Stimulated activated effector memory CD8-positive, alpha-beta T cell treated with anti-CD3 and anti-CD28 coated beads, Interleukin-12 subunit alpha, Interleukin-12 subunit beta, amount 100 ng/mL, for 72 hours (primary cell): ENCODE results near the gene APH1A.
"Not testable (repeated sequence)": the region's sequence is repeated elsewhere in the genome, so short reads cannot be mapped to it uniquely, and the experiment has no call there.

ENCODE experiments used
- ATAC-seq: fragments of 150-1000 bp; cut with Tn5 transposase; 2 replicates; pipeline ENCODE4 v1.10.0; 2021
- DNase-seq, 2 donors: peaks; one replicate each; pipeline ENCODE4 v3.0.0; 2021 to 2022; ENCODE audit warnings: low spot score in 2 of 2
- H3K27ac Mint-ChIP-seq: one replicate; pipeline ENCODE4 v1.8.0; 2022; ENCODE audit warnings: mild to moderate bottlenecking, mixed read lengths
- H3K36me3 Mint-ChIP-seq: one replicate; pipeline ENCODE4 v1.8.0; 2022; ENCODE audit warnings: mild to moderate bottlenecking, mixed read lengths
- H3K4me1 Mint-ChIP-seq: one replicate; pipeline ENCODE4 v1.8.0; 2022; ENCODE audit warnings: mixed read lengths
- H3K4me3 Mint-ChIP-seq: one replicate; pipeline ENCODE4 v1.8.0; 2022; ENCODE audit warnings: mild to moderate bottlenecking, mixed read lengths
- H3K9me3 Mint-ChIP-seq: one replicate; pipeline ENCODE4 v1.8.0; 2022; ENCODE audit warnings: mixed read lengths

Gene APH1A

DNA sequence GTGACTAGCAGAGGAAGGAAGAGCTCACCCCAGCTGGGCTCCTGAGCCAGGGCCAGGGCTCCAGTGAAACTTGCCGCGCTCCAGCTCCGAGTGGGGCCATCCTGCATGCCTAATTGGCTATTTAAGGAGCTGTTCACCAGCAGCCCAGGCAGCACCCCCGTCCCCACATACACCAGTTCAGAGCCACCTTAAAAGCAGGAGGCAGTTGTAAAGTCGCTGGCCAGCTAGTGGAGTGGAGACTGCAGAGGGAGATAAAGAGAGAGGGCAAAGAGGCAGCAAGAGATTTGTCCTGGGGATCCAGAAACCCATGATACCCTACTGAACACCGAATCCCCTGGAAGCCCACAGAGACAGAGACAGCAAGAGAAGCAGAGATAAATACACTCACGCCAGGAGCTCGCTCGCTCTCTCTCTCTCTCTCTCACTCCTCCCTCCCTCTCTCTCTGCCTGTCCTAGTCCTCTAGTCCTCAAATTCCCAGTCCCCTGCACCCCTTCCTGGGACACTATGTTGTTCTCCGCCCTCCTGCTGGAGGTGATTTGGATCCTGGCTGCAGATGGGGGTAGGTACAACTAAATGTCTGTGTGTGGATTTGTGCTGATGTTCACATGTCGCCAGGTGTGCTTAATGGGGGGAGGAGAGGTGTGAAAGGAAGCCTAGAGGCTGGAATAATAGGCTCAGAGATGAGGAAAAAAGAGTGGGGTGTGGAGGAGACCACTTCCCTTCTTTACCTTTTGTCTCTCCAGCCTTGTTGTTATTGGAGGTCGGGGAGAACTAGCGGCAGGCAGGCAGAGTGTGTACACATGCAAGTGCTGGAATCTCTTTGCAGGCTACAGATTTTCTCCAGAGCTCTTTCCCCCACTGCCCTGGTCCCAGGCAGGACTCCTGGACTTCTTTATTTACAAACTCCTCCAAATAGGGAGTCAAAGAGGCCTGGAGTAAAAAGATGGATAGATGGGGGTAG lies 10.9 kb downstream of the APH1A start, which contains the start of gene CA14:
Gene CA14 (plus strand): TSS at position 151 of the 962 bp plus-strand sequence. CDS start 355 bp downstream, at position 506.
- Mint-ChIP-seq H3K27ac (no peak within 1 kb of the TSS), H3K4me3 (no peak within 1 kb of the TSS), H3K9me3 (no peaks in the 10 kb centered on the region), H3K4me1 (peaks cover 14% of the 10 kb centered on the region), H3K36me3 (peaks cover 6% of the 10 kb centered on the region)
- DNase-seq (no peak), ATAC-seq (no peak)

GRCh38 chr1:150256554-150257341 lies 12.1 kb downstream of the APH1A start:
- Mint-ChIP-seq H3K36me3 (peaks cover 6% of the 10 kb centered on the region), H3K4me1 (peaks cover 14% of the 10 kb centered on the region), H3K27ac (no peak overlapping the region), H3K9me3 (no peaks in the 10 kb centered on the region), H3K4me3 (peak overlapping the region; percentile 55)
- ATAC-seq = no peak
- no peak for DNase-seq

- H3K27ac Mint-ChIP-seq = no peak overlapping the region
- H3K4me3 Mint-ChIP-seq = peak overlapping the region; percentile 55
- ATAC-seq = no peak
Observed at GRCh38 chr1:150256198-150256553, 12.6 kb downstream of the APH1A start.

DNA sequence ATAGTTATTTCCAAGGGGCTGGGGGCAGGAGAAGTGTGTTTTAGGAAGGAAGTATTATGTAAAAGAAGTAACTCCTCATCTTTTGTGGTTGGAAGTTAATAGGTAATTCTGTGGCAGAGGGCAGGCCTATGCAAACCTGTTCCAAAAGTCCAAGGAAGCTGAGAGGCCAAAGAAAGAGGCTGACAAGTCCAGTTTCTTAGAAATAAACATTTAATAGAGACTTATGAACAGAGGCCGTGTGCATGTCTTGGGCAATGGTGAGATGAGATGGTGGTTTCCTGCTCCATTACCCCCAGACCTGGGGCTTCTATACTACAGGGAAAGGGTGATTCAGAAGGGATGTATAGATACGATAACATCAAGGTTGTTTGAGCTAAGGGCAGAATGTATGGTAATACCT lies 18.9 kb downstream of the APH1A start:
- Mint-ChIP-seq H3K36me3 (no peaks in the 10 kb centered on the region), H3K4me1 (no peaks in the 10 kb centered on the region), H3K27ac (no peak overlapping the region), H3K9me3 (no peaks in the 10 kb centered on the region), H3K4me3 (no peak overlapping the region)
- DNase-seq (no peak), ATAC-seq (no peak)

More at GRCh38 chr1:150256198-150256553, 12.6 kb downstream of the APH1A start:
- Mint-ChIP-seq H3K9me3 (no peaks in the 10 kb centered on the region), H3K4me1 (peaks cover 14% of the 10 kb centered on the region), H3K36me3 (peaks cover 6% of the 10 kb centered on the region)
- no peak for DNase-seq

- H3K27ac Mint-ChIP-seq = no peak overlapping the region
- DNase-seq = no peak
- no peaks in the 10 kb centered on the region for H3K36me3 Mint-ChIP-seq
- no peaks in the 10 kb centered on the region for H3K4me1 Mint-ChIP-seq
- no peak overlapping the region for H3K4me3 Mint-ChIP-seq
- no peaks in the 10 kb centered on the region for H3K9me3 Mint-ChIP-seq
- no peak for ATAC-seq
Observed at GRCh38 chr1:150243003-150243402, 25.8 kb downstream of the APH1A start.

DNA sequence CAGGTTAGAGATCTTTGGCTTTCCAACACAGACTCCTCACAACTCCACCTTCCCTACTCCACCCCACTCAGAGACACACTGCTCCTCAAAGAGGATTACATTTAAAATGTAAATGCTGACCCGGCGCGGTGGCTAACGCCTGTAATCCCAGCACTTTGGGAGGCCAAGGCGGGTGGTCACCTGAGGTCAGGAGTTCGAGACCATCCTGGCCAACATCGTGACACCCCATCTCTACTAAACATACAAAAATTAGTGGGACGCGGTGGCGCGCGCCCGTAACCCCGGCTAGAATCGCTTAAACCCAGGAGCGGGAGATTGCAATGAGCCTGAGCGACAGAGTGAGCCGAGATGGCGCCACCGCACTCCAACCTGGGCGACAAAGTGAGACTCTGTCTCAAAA lies 31.1 kb downstream of the APH1A start:
- Mint-ChIP-seq H3K4me1 (peaks cover 18% of the 10 kb centered on the region), H3K27ac (no peak overlapping the region), H3K4me3 (no peak overlapping the region), H3K36me3 (no peaks in the 10 kb centered on the region), H3K9me3 (no peaks in the 10 kb centered on the region)
- ATAC-seq = no peak
- peak in 1 of 2 donors; percentile 47 for DNase-seq

GRCh38 chr1:150237176-150237575 lies 31.6 kb downstream of the APH1A start:
- DNase-seq = peak in 1 of 2 donors; percentile 44
- H3K4me1 Mint-ChIP-seq = peaks cover 20% of the 10 kb centered on the region
- H3K27ac Mint-ChIP-seq, ATAC-seq, H3K36me3 Mint-ChIP-seq, H3K9me3 Mint-ChIP-seq, H3K4me3 Mint-ChIP-seq: not testable (repeated sequence)

- ATAC-seq (no peak), DNase-seq (no peak)
- Mint-ChIP-seq H3K27ac (no peak overlapping the region), H3K36me3 (no peaks in the 10 kb centered on the region), H3K9me3 (no peaks in the 10 kb centered on the region), H3K4me3 (no peak overlapping the region), H3K4me1 (peaks cover 20% of the 10 kb centered on the region)
Observed at GRCh38 chr1:150236614-150237100, 32.2 kb downstream of the APH1A start.

- no peak within 1 kb of the TSS for H3K4me3 Mint-ChIP-seq
- peaks cover 20% of the 10 kb centered on the region for H3K4me1 Mint-ChIP-seq
- no peak within 1 kb of the TSS for H3K27ac Mint-ChIP-seq
- ATAC-seq = peak; percentile 93
- no peaks in the 10 kb centered on the region for H3K9me3 Mint-ChIP-seq
- H3K36me3 Mint-ChIP-seq = no peaks in the 10 kb centered on the region
- DNase-seq = peak; percentile 72 to 93
Observed at GRCh38 chr1:150235852-150236613, 32.8 kb downstream of the APH1A start, which contains the start of gene ANP32E. ANP32E (minus strand) TSS chr1:150236112; CDS start chr1:150235786, 326 bp downstream.

DNA sequence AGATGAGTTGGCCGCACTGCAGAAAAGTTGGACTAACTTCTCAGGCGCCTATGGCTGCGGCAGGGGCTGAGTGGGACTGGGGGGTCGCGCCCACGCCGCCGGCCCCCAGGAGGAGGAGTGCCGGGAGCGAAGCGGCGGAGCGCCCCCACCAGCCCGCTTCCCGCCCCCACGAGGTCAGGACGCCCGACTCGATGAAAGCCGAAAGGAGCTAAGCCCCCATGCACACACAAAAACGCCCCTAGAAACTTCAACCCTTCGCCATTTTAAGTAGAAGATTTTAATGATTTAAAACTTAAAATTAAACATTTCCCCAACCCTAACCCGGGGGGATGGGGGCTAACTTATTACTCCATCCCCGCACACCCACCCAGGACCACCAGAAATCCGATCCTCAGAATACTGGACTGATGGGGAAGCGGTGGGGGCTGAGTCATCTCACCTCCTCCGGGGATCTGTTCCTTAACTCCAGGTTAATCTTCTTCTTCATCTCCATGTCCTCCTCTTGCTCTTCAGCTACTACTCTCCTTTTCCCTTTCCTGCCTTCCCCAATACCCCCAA lies 33.4 kb downstream of the APH1A start:
- Mint-ChIP-seq H3K36me3 (no peaks in the 10 kb centered on the region), H3K4me3 (no peak overlapping the region), H3K9me3 (no peaks in the 10 kb centered on the region), H3K4me1 (peaks cover 20% of the 10 kb centered on the region), H3K27ac (no peak overlapping the region)
- ATAC-seq (no peak), DNase-seq (peak in 1 of 2 donors; percentile 76)

DNA sequence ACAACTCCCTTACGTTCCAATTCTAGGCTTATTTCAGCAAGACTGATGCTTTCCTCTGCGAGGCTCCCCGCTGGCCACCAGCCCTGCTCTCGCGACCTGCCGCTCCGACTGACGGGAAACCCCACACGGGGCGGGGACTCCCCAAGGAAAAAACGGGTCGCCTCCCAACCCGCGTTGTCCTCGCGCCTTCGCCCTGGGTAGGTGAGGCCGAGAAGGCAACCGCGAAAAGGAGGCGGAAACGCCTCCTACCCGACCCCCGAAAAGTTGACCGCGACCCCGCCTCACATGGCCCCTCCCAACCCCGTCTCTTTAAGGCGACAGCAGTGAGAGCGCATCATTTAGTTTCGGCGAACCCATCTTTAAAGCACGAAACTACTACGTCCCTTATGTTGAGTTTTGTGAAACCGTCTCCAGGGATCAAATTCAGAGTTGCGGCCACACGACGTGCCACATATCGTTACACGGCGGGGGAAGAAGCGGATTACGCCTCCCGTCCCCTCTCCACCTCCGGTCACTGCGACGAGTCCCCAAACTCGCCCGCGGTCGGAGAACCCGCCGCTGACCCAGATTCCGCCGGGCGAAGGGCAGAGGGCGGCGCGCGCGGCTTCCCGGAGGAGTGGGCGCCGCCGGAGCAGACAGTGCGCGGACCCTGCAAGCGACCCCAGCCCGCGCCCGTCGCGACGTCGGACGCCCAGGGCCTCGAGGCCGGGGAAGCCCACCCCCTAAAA lies 34.1 kb downstream of the APH1A start:
- H3K4me3 Mint-ChIP-seq = no peak overlapping the region
- H3K36me3 Mint-ChIP-seq = no peaks in the 10 kb centered on the region
- H3K9me3 Mint-ChIP-seq = no peaks in the 10 kb centered on the region
- no peak overlapping the region for H3K27ac Mint-ChIP-seq
- H3K4me1 Mint-ChIP-seq = peaks cover 20% of the 10 kb centered on the region
- DNase-seq = peak; percentile 85 to 97
- ATAC-seq = peak; percentile 74

DNA sequence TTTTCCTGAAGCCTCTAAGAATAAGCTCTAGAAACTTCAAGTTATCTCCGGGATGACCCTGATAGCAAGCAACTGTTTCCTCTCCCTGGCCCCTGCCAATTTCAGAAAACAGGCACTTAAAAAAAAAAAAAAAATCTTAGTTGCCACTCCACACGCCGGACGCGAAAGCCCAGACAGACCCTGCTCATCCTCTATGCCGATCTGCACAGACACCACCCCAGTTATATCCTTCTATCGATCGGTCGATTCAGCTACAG lies 34.6 kb downstream of the APH1A start:
- Mint-ChIP-seq H3K4me1 (peaks cover 20% of the 10 kb centered on the region), H3K9me3 (no peaks in the 10 kb centered on the region), H3K36me3 (no peaks in the 10 kb centered on the region), H3K4me3 (no peak overlapping the region), H3K27ac (no peak overlapping the region)
- ATAC-seq (no peak), DNase-seq (no peak)

GRCh38 chr1:150233359-150234308 lies 35.2 kb downstream of the APH1A start:
- Mint-ChIP-seq H3K4me3 (no peak overlapping the region), H3K9me3 (no peaks in the 10 kb centered on the region), H3K27ac (no peak overlapping the region), H3K36me3 (no peaks in the 10 kb centered on the region), H3K4me1 (peaks cover 20% of the 10 kb centered on the region)
- peak in 1 of 2 donors; percentile 53 for DNase-seq
- no peak for ATAC-seq
